OCI-LY7 (cell line): ENCODE data around the gene SPSB2. TPM values are rescaled to one million over a fixed set of nuclear protein-coding genes. Genes with fewer than 3 reads are reported as not detected.
"Not testable (repeated sequence)": the region's sequence is repeated elsewhere in the genome, so short reads cannot be mapped to it uniquely, and the experiment has no call there.

Experiments used
- BruUV-seq: library from RNA; stranded (reverse); fragments of 400-500 nt; replicated peaks from 2 replicates; lab custom pipeline; 2021; lab: Mats Ljungman, UMichigan
- CTCF ChIA-PET: fragments of 300-600 bp; sonication (Branson Sonifier 250); formaldehyde crosslinking; loops from one replicate; lab custom pipeline; 2022; ENCODE audit warnings: antibody characterized with exemption; ENCODE audit not compliant: unreplicated experiment; lab: Charles Lee
- POLR2A ChIA-PET: fragments of 300-600 bp; sonication (Branson Sonifier 250); formaldehyde crosslinking; loops from one replicate; lab custom pipeline; 2022; ENCODE audit warnings: antibody characterized with exemption; lab: Charles Lee
- DNase-seq: peaks from one replicate; pipeline ENCODE4 v3.0.0-alpha.2; 2015; ENCODE audit warnings: low spot score
- H2AFZ ChIP-seq: fragments of 200-600 bp; sonication (generic), shearing (Covaris generic); 2 replicates; pipeline ENCODE4 v1.6.1; 2014; ENCODE audit warnings: mild to moderate bottlenecking, antibody characterized with exemption, low read length, moderate library complexity
- H3K27ac ChIP-seq: fragments of 200-600 bp; sonication (generic); 2 replicates; pipeline ENCODE4 v1.5.1; 2014; ENCODE audit warnings: mixed run types, low read depth, mild to moderate bottlenecking, moderate library complexity, low read length, inconsistent platforms; ENCODE audit not compliant: poor library complexity, severe bottlenecking
- H3K36me3 ChIP-seq: fragments of 200-600 bp; sonication (generic); 2 replicates; pipeline ENCODE4 v1.6.1; 2014; ENCODE audit warnings: mild to moderate bottlenecking, antibody characterized with exemption, low read length, moderate library complexity, mixed read lengths; ENCODE audit not compliant: insufficient read depth
- H3K4me1 ChIP-seq: fragments of 200-600 bp; sonication (generic); 2 replicates; pipeline ENCODE4 v1.5.1; 2014; ENCODE audit warnings: mild to moderate bottlenecking, low read length; ENCODE audit not compliant: insufficient read depth, poor library complexity, severe bottlenecking
- H3K4me2 ChIP-seq: fragments of 200-600 bp; sonication (generic); 2 replicates; pipeline ENCODE4 v1.6.1; 2014; ENCODE audit warnings: mild to moderate bottlenecking, low read length
- H3K4me3 ChIP-seq: fragments of 200-600 bp; sonication (generic); 2 replicates; pipeline ENCODE4 v1.5.1; 2014; ENCODE audit warnings: mild to moderate bottlenecking, low read depth, low read length; ENCODE audit not compliant: poor library complexity, severe bottlenecking
- H3K79me2 ChIP-seq: fragments of 200-600 bp; sonication (generic); 2 replicates; pipeline ENCODE4 v1.6.1; 2016; ENCODE audit warnings: low read depth, mild to moderate bottlenecking, low read length, moderate library complexity, mixed read lengths; ENCODE audit not compliant: insufficient read depth
- H3K9me2 ChIP-seq: fragments of 200-600 bp; sonication (generic); 2 replicates; pipeline ENCODE4 v1.6.1; 2016; ENCODE audit warnings: mild to moderate bottlenecking, low read length, mixed read lengths; ENCODE audit not compliant: insufficient read depth
- H3K9me3 ChIP-seq: fragments of 200-600 bp; sonication (generic); 2 replicates; pipeline ENCODE4 v1.6.1; 2014; ENCODE audit warnings: mild to moderate bottlenecking, mixed run types, low read length, mixed read lengths
- H4K20me1 ChIP-seq: fragments of 200-600 bp; sonication (generic); 2 replicates; pipeline ENCODE4 v1.6.1; 2014; ENCODE audit warnings: mild to moderate bottlenecking, antibody characterized with exemption, low read length, moderate library complexity, mixed read lengths; ENCODE audit not compliant: insufficient read depth
- CTCF ChIP-seq: fragments of 200-600 bp; sonication (generic); conservative IDR thresholded peaks from 2 replicates; pipeline ENCODE4 v1.5.1; 2014; ENCODE audit warnings: mild to moderate bottlenecking, antibody characterized with exemption, low read length, moderate library complexity, mixed read lengths
- EZH2phosphoT487 ChIP-seq: fragments of 200-600 bp; sonication (generic); IDR thresholded peaks from 2 replicates; pipeline ENCODE4 v1.6.1; 2018; ENCODE audit warnings: low read depth, borderline replicate concordance, mild to moderate bottlenecking, mixed run types, antibody characterized with exemption, low read length, moderate library complexity, mixed read lengths
- intact Hi-C: fragments of 100-400 bp; cut with micrococcal nuclease; formaldehyde crosslinking; loops from one replicate; pipeline ENCODE4 v1.10.0; 2022; ENCODE audit not compliant: unreplicated experiment
- total RNA-seq, 2 experiments: library from RNA; depleted of rRNA in 1 of 2; stranded (reverse); fragments of >200 nt in 1 of 2; shearing (Covaris generic) in 1 of 2; gene quantifications; 2 replicates each; pipeline ENCODE4 v1.2.3, GENCODE V29; 2014 to 2022

The SPSB2 gene
- total RNA-seq, 2 experiments from 2014 or later: 8.3 to 8.5 TPM

DNA sequence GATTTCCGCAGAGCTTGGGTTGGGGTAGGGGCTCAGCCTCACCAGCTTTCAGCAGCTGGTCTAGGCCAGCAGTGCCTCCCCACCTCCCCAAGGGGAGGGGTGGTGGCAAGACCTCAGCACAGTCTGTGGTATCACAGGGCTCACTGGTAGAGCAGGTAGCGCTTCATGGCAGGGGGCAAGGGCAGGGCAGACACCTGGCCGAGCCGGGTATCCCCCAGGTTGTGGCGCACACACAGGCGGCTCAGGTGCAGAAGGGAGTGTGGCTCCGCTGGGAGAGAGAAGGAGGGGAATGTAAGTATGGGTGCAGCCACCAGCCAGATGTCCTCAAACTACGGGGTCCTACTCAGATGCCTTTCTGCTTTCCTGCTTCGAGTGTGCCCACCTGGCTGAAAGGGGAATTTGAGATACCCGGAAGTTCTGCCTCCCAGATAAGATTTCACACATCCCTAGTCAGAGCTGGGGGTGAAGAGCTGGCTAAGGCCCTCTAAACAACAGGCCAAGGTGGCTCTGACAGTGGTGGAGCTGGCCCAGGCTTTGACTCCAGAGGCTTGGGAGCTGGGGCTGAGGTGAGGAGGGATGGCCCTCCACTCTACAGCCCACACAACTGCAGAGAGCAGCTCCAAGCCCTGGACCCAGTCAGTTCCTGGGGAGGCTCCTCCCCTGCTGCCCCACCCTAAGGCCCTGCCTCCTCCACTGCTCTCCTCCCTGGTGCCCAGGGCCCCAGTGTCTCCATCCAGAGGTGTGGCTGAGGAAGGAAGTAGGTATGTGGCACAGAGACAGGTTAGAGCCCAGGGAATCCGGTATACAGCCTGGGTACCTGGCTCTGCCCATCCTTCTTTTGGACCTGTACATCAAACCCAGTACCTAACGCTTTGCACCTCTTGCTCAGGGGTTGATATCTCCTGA, 1.8 kb downstream of the SPSB2 start:
- 0 out of 2 replicates have a peak, but pooled peaks cover 10% of the 10 kb centered on the region for H4K20me1 ChIP-seq
- peak overlapping the region; percentile 77 for H3K4me3 ChIP-seq
- H3K27ac ChIP-seq: peak overlapping the region; percentile 60
- DNase-seq: peak; percentile 26
- peaks cover 57% of the 10 kb centered on the region for H3K4me1 ChIP-seq
- POLR2A ChIA-PET: interaction anchor here (0.7 to 2.6 kb wide), 5 partner anchors 11 to 208 kb away, joined by 3 to 19 read pairs (median 3); partner anchors contain the start of genes CDCA3 and USP5
- intact Hi-C loops: loop anchor here (5.0 kb wide), 3 partner anchors 91 to 321 kb away; partner anchors contain the start of gene C1RL
- peaks cover 22% of the 10 kb centered on the region; the same call in 1 of the 2 replicates for H3K79me2 ChIP-seq
- no peaks in the 10 kb centered on the region for H3K9me3 ChIP-seq
- H3K4me2 ChIP-seq: peak overlapping the region; percentile 99
- TF ChIP-seq EZH2phosphoT487 (no peak), CTCF (no peak)
- peaks cover 44% of the 10 kb centered on the region for H3K36me3 ChIP-seq
- no peak overlapping the region for H2AFZ ChIP-seq
- no peaks in the 10 kb centered on the region for H3K9me2 ChIP-seq
- no TSS peak for BruUV-seq
- CTCF ChIA-PET: interaction anchor here (1.3 to 2.8 kb wide), 2 partner anchors 20 to 118 kb away, joined by 5 to 17 read pairs; partner anchors contain the start of gene MLF2

- TSS peak; percentile 89 for BruUV-seq
- H3K9me3 ChIP-seq, CTCF ChIA-PET, H2AFZ ChIP-seq, H3K4me3 ChIP-seq, H3K9me2 ChIP-seq, DNase-seq: not testable (repeated sequence)
- Histone ChIP-seq H3K4me2 (peak overlapping the region; percentile 100; the same call in 1 of the 2 replicates), H4K20me1 (0 out of 2 replicates have a peak, but pooled peaks cover 10% of the 10 kb centered on the region), H3K79me2 (peaks cover 22% of the 10 kb centered on the region; the same call in 1 of the 2 replicates), H3K4me1 (peaks cover 59% of the 10 kb centered on the region), H3K36me3 (peaks cover 54% of the 10 kb centered on the region), H3K27ac (peak overlapping the region; percentile 60)
- intact Hi-C loops: loop anchor here (5.0 kb wide), 3 partner anchors 92 to 322 kb away; partner anchors contain the start of gene C1RL
- POLR2A ChIA-PET: interaction anchor here (0.6 to 2.0 kb wide), 3 partner anchors 12 to 209 kb away, joined by 3 to 7 read pairs (median 4); no protein-coding TSS in a partner anchor
Observed at GRCh38 chr12:6870304-6870703, 2.8 kb downstream of the SPSB2 start.
